Raji (cell line): ENCODE measurements around the gene SND1.

Experiments
- POLR2A ChIP-seq: IDR thresholded peaks from 2 replicates; pipeline ENCODE4 v1.6.1; 2011; ENCODE audit warnings: low read depth, low read length, control low read depth; ENCODE audit not compliant: insufficient read depth

SND1 gene

GRCh38 chr7:127930341-127931328 is 278.6 kb downstream of the SND1 start:
- no peak for TF ChIP-seq POLR2A

GRCh38 chr7:127932076-127932475 is 280.1 kb downstream of the SND1 start:
- no peak for TF ChIP-seq POLR2A

DNA sequence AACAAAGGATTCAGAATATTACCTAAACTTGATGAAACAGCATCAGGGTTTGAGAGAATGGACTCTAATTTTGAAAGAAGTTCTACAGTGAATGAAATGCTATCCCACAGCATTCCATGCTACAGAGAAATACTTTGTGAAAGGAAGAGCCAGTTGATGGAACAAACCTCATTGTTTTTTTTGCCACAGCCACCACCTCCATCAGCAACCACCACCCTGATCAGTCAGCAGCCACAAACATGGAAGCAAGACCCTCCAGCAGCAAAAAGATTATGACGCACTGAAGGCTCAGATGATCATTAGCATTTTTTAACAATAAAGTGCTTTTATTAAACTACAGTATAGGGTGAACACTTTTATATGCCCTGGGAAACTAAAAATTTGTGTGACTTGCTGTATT is 280.5 kb downstream of the SND1 start:
- TF ChIP-seq POLR2A = no peak

- TF ChIP-seq POLR2A = no peak
Measured at GRCh38 chr7:127933146-127933545, 281.2 kb downstream of the SND1 start.

DNA sequence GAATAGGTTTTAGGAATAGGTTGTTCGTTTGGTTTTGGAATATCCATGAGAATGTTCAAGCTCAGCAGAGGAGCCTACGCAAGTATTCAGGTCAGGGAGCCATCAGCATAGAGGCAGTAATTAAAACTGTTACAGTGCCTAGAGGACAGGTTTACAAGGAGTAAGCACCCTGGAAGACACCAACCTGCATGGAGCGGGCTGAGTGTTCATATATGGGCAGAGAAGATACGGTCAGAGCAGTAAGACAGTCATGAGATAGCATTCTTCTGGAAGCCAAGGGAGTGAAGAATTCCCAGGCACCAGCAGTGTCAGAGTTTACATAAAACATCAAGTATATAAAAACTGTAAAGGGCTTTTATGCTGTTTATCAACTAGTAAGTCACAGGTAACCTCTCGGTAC is 282.7 kb downstream of the SND1 start:
- TF ChIP-seq POLR2A = no peak

- no peak for TF ChIP-seq POLR2A
Measured at GRCh38 chr7:127935847-127936376, 283.9 kb downstream of the SND1 start.

DNA sequence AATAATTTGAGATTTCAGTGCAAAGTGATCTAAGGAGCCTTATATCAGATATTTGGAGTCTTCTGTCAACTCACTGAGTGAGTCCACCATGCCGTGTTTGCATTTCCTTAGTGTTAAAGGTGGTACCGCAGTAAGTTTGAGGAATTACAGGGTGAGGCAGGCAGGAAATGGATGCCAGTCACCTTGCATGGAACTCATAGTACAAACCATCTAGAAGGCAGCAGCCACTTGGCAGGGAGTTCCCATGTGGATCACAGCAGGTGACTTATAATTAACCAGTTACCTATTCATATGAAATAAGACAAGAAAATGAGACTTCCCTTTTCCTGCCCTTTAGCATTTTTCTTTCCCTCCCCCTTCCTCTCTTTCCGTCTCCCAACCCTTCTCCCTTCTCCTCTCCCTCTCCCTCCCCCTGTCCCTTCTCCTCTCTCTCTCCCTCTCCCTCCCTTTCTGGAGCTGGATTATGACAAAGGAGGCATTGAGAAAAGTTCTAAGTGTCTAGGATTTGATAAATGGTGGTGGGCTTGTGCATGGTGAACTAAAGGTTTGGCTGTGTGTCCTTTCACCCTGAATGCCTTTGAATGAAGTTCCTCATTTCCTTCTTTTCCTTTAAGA is 285.2 kb downstream of the SND1 start:
- no peak for TF ChIP-seq POLR2A

GRCh38 chr7:127938588-127938987 is 286.6 kb downstream of the SND1 start:
- no peak for TF ChIP-seq POLR2A

- no peak for TF ChIP-seq POLR2A
Measured at GRCh38 chr7:127940381-127941160, 288.6 kb downstream of the SND1 start.

GRCh38 chr7:127941476-127942210 is 289.6 kb downstream of the SND1 start:
- no peak for TF ChIP-seq POLR2A

- TF ChIP-seq POLR2A = no peak
Measured at GRCh38 chr7:127943541-127944521, 291.8 kb downstream of the SND1 start.

- no peak for TF ChIP-seq POLR2A
Measured at GRCh38 chr7:127946111-127946510, 294.1 kb downstream of the SND1 start.

GRCh38 chr7:127946847-127947246 is 294.9 kb downstream of the SND1 start:
- TF ChIP-seq POLR2A = no peak
